Gastroesophageal sphincter (tissue), 4 donors: ENCODE measurements around the gene STMN1. TPM values are rescaled to one million over a fixed set of nuclear protein-coding genes. Genes with fewer than 3 reads are reported as not detected.

Experiments
- ATAC-seq: fragments of 150-250 bp; one replicate; pipeline ENCODE4 v1.9.1; 2016; ENCODE audit warnings: mild to moderate bottlenecking, moderate library complexity
- H3K27ac ChIP-seq, 4 donors: fragments of 200-600 bp; sonication (generic) in 3 of 4; 1 replicate in 3 of 4; 2 replicates in 1 of 4; pipeline ENCODE4 v1.5.1; 2016 to 2019
- H3K27me3 ChIP-seq: fragments of 200-600 bp; sonication (generic); one replicate; pipeline ENCODE4 v1.5.1; 2019
- H3K36me3 ChIP-seq, 2 donors: fragments of 200-600 bp; sonication (generic); one replicate each; pipeline ENCODE4 v1.5.1; 2019; ENCODE audit warnings: control low read depth in 1 of 2
- H3K4me1 ChIP-seq, 3 donors: fragments of 200-600 bp; sonication (generic); 1 replicate in 2 of 3; 2 replicates in 1 of 3; pipeline ENCODE4 v1.5.1; 2016 to 2019; ENCODE audit warnings: control low read depth in 2 of 3
- H3K4me3 ChIP-seq, 2 donors: fragments of 200-600 bp; sonication (generic); one replicate each; pipeline ENCODE4 v1.5.1; 2019; ENCODE audit warnings: mild to moderate bottlenecking in 1 of 2, moderate library complexity in 1 of 2
- H3K9me3 ChIP-seq, 3 donors: fragments of 200-600 bp; sonication (generic); one replicate each; pipeline ENCODE4 v1.5.1; 2017 to 2019; ENCODE audit warnings: control low read depth in 2 of 3
- EP300 ChIP-seq: sonication (generic); formaldehyde crosslinking; IDR thresholded peaks from one replicate; pipeline ENCODE4 v1.6.1; 2017; ENCODE audit warnings: antibody characterized with exemption, mild to moderate bottlenecking
- POLR2A ChIP-seq, 2 donors: fragments of 450-650 bp; IDR thresholded peaks; one replicate each; pipeline ENCODE4 v1.6.1; 2017; ENCODE audit warnings: antibody characterized with exemption in 2 of 2, mild to moderate bottlenecking in 2 of 2, moderate library complexity in 1 of 2
- POLR2AphosphoS5 ChIP-seq: sonication (generic); formaldehyde crosslinking; IDR thresholded peaks from one replicate; pipeline ENCODE4 v1.6.1; 2017; ENCODE audit warnings: antibody characterized with exemption
- WGBS, 2 donors: methylation state at CpG; one replicate each; pipeline ENCODE4 v1.1.5; 2018; ENCODE audit warnings: low coverage in 1 of 2; 5-methylcytosine and 5-hydroxymethylcytosine counted together
- total RNA-seq, 4 donors: library from RNA; depleted of rRNA; stranded (reverse); fragments of >200 nt; gene quantifications; one replicate each; pipeline ENCODE4 v1.1.0, GENCODE V29; 2016
- TF ChIP-seq, protein P1 (sequence below), 4 experiments: fragments of 200-600 bp in 2 of 4; fragments of 450-650 bp in 2 of 4; sonication (generic) in 1 of 4; IDR thresholded peaks; one replicate each; pipeline ENCODE4 v1.5.1; 2017 to 2019; ENCODE audit warnings: antibody characterized with exemption in 4 of 4, mild to moderate bottlenecking in 2 of 4, moderate library complexity in 2 of 4

STMN1 gene
- total RNA-seq, 4 donors from 2014 or later: 12.2 to 30.0 (median 14.6) TPM

DNA sequence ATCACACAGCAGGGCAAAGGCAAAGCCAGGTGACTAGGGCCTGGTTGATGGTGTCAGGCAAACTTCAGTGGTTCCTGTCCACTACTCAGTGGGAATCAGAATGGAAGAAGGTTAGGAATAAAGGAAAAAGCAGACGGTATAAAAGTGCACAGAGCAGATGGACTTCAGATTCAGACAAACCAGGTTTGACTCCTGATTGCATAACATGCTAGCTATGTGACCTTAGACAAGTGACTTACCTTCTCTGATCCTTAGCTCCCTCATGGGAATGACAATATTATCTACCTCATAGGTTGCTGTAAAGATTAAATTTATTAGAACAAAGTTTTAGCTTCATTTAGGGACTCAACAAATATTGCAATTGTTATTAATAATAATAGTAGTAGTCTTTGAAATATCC lies 35.6 kb downstream of the STMN1 start:
- H3K36me3 ChIP-seq: peaks cover 0 to 42% of the 10 kb centered on the region in 2 donors
- no peak for ATAC-seq
- H3K4me3 ChIP-seq: no peak overlapping the region
- peaks cover 0 to 46% (median 12%) of the 10 kb centered on the region in 3 donors for H3K4me1 ChIP-seq
- TF ChIP-seq POLR2AphosphoS5 (no peak), POLR2A (IDR thresholded peaks at IDR 0.05) (no peak), EP300 (no peak)
- TF ChIP-seq, protein P1, sequence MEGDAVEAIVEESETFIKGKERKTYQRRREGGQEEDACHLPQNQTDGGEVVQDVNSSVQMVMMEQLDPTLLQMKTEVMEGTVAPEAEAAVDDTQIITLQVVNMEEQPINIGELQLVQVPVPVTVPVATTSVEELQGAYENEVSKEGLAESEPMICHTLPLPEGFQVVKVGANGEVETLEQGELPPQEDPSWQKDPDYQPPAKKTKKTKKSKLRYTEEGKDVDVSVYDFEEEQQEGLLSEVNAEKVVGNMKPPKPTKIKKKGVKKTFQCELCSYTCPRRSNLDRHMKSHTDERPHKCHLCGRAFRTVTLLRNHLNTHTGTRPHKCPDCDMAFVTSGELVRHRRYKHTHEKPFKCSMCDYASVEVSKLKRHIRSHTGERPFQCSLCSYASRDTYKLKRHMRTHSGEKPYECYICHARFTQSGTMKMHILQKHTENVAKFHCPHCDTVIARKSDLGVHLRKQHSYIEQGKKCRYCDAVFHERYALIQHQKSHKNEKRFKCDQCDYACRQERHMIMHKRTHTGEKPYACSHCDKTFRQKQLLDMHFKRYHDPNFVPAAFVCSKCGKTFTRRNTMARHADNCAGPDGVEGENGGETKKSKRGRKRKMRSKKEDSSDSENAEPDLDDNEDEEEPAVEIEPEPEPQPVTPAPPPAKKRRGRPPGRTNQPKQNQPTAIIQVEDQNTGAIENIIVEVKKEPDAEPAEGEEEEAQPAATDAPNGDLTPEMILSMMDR (IDR thresholded peaks at IDR 0.05): no peak
- H3K27me3 ChIP-seq: no peaks in the 10 kb centered on the region
- H3K27ac ChIP-seq: no peak overlapping the region
- WGBS, 2 donors: 75 to 80% methylated on average over 1 of the region's 1 CpG
- H3K9me3 ChIP-seq: no peaks in the 10 kb centered on the region

- no peak overlapping the region for H3K4me3 ChIP-seq
- no peak for ATAC-seq
- 10% methylated on average over 2 of the region's 6 CpGs; no CpG with 5 or more reads in 1 of the 2 donors for WGBS, 2 donors
- TF ChIP-seq EP300 (no peak), POLR2A (IDR thresholded peaks at IDR 0.05) (no peak), POLR2AphosphoS5 (no peak)
- TF ChIP-seq, protein P1 (IDR thresholded peaks at IDR 0.05): no peak
- no peak overlapping the region for H3K27ac ChIP-seq
- H3K4me1 ChIP-seq: peaks cover 0 to 43% (median 12%) of the 10 kb centered on the region in 3 donors
- H3K27me3 ChIP-seq: no peaks in the 10 kb centered on the region
- H3K9me3 ChIP-seq: no peaks in the 10 kb centered on the region
- H3K36me3 ChIP-seq: peaks cover 0 to 42% of the 10 kb centered on the region in 2 donors
These were observed 36.2 kb downstream of the STMN1 start for GRCh38 chr1:25869909-25870606.

DNA sequence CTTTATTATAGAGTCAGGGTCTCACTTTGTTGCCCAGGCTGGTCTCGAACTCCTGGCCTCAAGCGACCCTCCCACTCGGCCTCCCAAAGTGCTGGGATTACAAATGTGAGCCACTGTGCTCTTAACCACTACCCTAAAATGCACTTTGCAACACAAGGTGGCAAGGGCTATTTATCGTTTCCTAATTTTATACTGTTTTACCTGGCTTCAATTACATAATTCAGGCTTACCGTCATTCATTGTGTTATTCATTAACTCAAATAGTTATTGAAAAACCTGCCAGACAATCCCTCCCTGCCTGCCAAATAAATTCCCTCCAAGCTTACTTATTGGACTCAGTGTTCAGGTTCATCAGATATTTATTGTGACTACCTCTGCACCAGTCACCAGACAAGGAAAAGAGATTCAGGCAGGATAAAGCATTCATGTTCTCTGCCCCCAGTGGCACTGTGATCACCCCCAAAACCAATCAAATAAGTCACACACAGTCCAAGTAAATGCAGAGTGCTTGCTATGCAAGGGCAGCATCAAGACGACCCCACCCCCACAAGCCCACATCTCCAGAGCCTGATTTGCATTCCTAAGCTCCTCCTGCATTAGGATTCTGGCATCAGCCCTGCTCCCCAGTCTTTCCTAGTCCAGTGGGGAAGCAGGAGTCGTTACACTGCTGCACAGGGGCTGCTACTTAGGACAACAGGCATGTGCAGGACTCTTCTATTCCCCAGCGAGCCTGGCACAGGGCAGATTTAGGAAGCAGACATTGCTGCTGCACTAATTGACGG lies 38.8 kb downstream of the STMN1 start:
- H3K4me3 ChIP-seq: no peak overlapping the region
- no peak for ATAC-seq
- no peaks in the 10 kb centered on the region for H3K9me3 ChIP-seq
- TF ChIP-seq, protein P1 (IDR thresholded peaks at IDR 0.05): no peak
- no peak for TF ChIP-seq EP300
- no peak for TF ChIP-seq POLR2AphosphoS5
- no peak for TF ChIP-seq POLR2A (IDR thresholded peaks at IDR 0.05)
- peaks cover 0 to 57% of the 10 kb centered on the region in 2 donors for H3K36me3 ChIP-seq
- WGBS, 2 donors: 59 to 74% methylated on average over 7 to 8 of the region's 9 CpGs
- H3K27ac ChIP-seq: no peak overlapping the region
- no peaks in the 10 kb centered on the region for H3K27me3 ChIP-seq
- H3K4me1 ChIP-seq: peaks cover 0 to 17% (median 6%) of the 10 kb centered on the region in 3 donors

DNA sequence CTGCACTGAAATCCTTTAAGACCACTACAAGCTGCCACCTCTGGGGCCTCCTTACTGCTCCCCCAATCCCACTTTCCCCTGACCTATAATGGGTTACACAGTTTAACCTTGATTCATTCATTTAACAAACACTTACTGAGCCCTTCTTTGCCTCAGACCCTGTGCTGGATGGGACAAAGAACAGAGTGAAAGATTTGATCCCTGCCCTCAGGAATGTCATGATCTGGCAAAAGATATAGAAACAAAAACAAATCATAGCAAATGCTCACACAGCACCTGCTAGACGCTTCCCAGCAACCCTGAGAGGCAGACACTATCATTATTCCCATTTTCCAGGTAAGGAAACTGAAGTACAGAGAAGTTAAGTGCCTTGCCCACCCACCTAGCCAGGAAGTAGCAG lies 39.9 kb downstream of the STMN1 start:
- no peaks in the 10 kb centered on the region for H3K9me3 ChIP-seq
- no peak for ATAC-seq

More for the DNA sequence above, 39.9 kb downstream of the STMN1 start:
- Histone ChIP-seq H3K27me3 (no peaks in the 10 kb centered on the region), H3K4me3 (no peak overlapping the region), H3K27ac (no peak overlapping the region), H3K36me3 (peaks cover 0 to 60% of the 10 kb centered on the region in 2 donors), H3K4me1 (peaks cover 0 to 6% (median under 1%) of the 10 kb centered on the region in 3 donors)
- TF ChIP-seq POLR2AphosphoS5 (no peak), POLR2A (IDR thresholded peaks at IDR 0.05) (no peak), EP300 (no peak)
- TF ChIP-seq, protein P1 (IDR thresholded peaks at IDR 0.05): no peak
- 64 to 67% methylated on average over 1 of the region's 1 CpG for WGBS, 2 donors
